COR-L47 (cell line): Measurements from ENCODE around the gene PELI1.

Experiments
- DNase-seq: peaks from one replicate; lab custom pipeline; 2025; lab: John Stamatoyannopoulos, UW

Gene PELI1, protein sequence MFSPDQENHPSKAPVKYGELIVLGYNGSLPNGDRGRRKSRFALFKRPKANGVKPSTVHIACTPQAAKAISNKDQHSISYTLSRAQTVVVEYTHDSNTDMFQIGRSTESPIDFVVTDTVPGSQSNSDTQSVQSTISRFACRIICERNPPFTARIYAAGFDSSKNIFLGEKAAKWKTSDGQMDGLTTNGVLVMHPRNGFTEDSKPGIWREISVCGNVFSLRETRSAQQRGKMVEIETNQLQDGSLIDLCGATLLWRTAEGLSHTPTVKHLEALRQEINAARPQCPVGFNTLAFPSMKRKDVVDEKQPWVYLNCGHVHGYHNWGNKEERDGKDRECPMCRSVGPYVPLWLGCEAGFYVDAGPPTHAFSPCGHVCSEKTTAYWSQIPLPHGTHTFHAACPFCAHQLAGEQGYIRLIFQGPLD

DNA sequence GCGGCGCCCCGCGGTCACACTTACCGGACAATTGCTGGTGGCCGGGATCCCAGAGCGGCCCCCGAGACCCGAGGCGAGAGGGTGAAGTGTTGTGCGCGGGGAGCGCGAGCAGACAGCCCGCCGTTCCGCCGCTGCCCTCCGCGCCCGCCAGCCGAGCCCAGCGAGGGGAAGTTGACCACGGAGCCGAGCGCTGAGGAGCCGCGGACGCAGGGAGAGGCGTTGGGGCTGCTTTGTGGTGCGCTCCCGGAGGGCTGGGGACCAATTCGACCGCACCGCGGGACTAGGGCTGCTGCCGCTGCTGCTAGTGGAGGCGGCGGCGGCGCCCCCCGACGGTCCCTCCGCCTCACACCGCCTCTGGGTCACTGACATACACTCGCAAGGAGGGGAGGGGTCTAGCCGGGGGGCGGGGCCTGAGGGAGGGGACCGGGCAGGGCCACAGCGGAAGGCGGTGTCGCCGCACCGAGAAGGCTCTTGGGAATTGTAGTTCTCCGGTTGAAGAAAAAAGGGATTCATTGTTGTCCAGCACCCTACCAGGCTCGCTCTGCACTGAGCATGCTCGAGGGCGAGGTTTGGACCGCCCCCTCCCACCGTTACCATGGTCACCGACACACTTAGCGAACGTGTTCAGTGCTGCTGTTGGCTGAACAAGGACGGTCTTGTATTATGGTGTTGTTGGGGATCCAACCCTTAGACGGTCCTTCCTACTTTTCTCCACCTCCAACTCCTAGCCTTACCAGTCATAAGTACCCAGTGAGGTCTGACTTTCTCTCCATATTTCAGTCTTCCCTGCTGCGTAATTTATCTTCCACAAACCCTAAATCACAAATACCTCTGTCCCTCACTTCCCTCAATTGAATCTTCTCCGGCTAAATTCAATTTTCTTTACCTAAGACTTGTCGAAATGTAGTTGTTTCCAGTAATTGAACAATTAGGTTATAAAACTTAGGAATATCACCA lies at the start of gene PELI1:
TSS of gene PELI1 (minus strand) at position 364 of the 957 bp plus-strand sequence. CDS start 36,110 bp downstream, outside the sequence.
- peak; percentile 96 for DNase-seq

DNA sequence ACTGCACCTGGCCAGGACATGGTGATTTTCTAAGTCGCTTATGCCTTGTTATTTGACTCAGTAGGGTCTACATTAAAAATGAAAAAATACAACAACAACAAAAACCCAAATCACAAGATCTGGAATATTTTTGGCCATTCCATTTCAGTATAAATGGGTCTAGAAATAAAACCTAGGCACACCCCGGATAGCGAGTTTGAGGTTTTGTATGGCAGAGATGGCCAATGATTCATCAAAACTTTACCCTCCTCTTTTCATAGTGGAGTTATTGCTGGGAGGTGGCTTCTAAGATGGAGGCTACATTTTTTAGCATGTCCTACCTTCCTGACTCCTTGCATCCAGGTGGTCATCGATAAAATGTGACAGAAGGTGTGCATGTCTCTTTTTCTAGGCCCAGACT lies 49.3 kb upstream of the PELI1 start:
- no peak for DNase-seq

DNA sequence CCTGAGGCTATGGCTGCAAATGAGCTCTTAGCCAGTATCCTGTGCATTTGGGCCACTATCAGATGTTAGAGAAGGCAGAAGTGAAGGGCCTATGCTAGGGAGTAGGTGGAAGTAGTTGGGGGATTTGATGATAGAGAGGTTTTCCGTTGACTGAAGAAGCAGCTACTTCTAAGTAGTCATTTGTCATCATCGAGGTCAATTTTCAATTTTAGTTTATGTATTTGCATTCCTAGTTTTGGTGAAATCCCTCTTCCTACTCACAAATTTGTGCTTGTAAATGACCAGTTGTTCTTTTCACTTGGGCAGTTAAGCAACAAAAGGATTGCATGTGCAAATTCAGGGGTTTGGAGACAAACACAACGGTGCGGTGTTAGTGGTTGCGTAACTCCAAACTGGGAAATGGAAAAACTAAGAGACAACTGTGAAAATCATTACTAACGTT lies 48.5 kb upstream of the PELI1 start:
- DNase-seq: no peak

DNA sequence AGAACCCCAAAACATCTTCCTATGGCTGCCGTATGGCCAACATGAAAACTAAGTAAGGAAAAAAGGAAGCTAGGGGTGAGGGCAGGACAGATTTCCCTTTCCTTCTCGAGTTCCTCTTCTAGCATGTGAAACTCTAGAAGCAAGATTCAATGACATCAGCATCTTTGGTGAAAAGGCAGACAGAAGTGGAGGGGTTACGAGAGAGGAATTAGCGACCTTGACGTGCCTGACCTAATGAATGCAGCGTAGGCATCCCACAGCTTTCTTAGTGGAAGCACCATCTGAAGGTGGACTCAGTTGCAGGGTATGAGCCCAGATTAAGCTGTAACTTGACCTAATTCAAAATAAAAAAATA lies 47.9 kb upstream of the PELI1 start:
- no peak for DNase-seq

DNA sequence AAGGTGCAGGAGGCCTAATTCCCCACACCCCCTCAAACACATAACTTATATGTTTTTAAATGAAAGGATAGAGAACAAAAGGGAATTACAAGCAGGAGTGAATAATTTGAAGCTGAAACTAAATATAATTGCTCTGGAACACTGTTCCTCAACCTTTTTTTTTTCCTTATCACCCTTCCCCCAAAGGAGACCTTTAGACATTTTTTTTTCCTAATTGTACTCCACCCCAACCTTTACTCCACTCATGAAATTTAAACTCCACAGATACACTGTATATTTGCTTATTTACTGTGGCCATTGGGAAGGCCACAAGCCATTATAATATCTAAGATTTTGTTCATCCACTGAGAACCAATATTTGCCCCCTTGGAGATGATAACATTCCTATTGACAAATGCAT lies 45.4 kb upstream of the PELI1 start:
- DNase-seq: no peak

DNA sequence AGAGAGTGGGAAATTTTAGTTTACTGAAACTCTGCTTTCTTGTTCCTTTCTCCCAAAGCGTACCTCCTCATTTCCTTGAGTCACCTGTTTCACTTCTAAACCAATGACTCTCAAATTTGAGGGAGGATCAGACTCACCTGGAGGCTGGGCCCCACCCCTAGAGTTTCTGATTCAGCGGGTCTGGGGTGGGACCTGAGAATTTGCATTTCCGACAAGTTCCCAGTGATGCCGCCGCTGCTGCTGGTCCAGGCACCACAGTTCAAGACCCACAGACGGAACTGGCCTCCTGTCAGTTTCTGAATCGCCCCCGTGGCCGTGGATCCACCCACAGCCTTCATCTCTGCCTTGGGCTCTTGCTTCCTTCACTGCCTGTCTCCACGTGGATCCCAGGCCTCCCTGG lies 44.9 kb upstream of the PELI1 start:
- DNase-seq: no peak

DNA sequence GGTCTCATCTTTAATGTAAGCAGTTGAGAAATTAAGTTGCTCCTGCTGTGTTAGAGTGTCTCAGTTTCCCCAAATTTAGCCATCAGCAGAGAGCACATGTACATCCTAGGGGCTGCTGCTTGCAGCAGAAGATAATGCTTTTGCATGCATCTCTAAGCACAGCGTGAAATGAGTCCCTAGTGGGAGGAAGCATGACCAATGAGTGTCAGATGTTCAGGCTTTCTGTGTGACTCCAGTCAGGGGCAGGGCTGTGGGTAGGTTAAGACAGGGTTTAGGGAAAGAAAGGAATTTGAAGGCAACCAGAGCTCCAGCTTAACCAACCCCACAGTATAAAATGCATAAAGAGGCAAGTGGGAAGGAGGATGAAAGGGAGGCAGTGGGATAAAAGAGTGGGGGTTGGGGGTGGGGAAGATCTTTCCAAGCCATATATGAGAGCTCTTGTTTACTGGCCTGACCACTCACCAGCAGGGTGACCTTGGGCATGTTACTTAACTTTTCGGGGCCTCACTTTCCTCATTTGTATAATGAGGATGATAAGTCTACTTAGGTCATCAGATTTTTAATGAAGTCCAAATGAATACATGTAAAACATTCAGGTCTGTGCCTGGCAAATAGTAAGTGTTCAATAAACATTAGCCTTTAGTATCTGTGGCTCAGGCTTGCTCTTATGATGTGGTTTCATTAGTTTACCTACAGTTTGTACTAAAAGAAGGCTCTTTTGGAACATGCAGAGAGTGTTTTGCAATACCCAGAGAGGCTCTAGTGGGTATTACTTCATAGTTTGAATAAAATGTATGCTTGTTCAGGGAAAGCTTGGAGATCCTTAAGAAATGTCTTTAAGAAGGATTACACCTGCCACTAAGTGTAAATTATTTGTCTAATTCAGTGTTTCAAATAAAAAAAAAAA lies 42.7 kb upstream of the PELI1 start:
- DNase-seq: no peak

DNA sequence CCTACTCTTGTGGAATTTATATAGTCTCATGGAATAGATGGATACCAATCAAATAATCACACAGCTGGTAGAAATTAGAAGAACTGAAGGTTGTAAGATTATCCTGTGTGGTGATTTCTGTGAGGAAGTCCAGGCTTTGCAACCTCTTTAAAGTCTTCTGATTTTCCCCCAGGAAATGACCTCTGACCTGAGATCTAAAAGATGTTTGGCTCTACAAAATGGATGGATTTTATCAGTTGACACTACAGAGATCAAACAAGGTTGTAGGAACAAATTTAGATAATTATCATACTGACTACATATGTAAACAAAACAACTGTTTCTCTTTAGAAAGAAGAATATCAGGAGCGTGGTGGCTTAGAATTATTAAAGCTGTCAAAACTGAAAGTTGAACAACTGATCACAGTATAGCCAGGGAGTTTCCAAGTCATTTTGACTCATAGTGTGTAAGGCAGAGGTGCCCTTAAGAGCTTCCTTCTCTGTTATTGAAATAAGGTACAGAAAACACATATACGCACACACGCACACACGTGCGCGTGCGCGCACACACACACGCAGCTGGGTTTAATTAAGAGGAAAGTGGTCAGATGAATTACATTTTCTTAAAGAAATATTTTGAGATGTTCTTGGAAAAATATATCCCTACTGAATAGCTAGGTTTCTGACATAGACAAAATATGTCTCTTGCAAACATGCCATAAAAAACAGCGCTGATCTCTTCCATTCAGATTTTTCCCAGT lies 35.5 kb upstream of the PELI1 start:
- DNase-seq: no peak

DNA sequence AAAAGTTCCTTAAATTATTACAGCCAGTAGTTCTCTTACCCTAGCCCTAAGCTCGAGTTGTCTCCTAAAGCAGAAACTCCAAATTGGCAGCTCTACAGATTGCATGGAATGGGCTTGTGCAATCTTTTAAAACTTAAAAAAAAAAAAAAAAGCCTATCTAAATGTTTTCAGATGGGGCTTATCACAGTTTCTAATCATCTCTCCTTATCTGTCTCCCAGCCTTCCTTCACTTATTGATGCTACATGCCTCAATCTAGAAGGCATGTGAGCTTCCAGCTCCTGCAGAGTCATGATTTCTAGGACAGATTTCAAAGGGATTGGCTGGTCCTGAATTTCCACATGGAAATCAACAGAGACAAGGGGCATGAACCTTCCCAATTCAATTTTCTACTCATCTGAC lies 33.1 kb upstream of the PELI1 start:
- DNase-seq: no peak

DNA sequence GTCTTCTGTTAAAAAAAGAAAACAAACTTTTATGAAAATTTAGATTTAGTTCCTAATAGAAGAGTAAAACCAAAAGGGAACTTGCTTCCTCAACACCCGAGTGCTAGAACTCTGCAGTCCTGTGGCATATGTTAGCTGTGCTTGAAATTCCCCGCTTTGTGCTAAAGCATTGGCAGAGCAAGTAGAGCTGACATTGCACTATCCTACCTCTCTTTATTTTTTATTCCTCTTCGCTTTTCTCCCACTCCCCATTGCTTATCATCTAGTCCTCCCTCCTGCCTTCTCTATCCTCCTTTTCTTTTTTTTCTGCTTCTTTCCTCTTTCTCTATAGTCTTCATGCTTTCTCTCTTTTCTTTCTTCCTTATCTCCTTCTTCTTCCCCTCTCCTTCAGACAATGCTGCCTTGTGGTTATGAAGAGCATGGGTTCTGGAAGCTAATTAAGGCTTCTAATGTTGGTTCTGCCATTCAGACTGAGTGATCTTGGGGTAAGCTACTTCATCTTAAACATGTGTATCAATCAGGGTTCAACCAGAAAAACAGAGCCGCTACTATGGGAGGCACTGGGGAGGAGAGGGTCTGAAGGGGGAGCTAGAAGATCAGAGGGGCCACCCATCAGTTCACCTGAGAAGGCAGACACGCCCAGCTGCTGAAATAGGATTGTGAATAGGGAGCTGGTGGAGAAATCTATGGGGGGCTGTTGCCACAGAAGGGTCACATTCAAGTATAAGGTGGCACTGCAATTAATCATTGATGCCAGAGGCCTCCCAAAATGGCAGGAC lies 31.4 kb upstream of the PELI1 start:
- no peak for DNase-seq

DNA sequence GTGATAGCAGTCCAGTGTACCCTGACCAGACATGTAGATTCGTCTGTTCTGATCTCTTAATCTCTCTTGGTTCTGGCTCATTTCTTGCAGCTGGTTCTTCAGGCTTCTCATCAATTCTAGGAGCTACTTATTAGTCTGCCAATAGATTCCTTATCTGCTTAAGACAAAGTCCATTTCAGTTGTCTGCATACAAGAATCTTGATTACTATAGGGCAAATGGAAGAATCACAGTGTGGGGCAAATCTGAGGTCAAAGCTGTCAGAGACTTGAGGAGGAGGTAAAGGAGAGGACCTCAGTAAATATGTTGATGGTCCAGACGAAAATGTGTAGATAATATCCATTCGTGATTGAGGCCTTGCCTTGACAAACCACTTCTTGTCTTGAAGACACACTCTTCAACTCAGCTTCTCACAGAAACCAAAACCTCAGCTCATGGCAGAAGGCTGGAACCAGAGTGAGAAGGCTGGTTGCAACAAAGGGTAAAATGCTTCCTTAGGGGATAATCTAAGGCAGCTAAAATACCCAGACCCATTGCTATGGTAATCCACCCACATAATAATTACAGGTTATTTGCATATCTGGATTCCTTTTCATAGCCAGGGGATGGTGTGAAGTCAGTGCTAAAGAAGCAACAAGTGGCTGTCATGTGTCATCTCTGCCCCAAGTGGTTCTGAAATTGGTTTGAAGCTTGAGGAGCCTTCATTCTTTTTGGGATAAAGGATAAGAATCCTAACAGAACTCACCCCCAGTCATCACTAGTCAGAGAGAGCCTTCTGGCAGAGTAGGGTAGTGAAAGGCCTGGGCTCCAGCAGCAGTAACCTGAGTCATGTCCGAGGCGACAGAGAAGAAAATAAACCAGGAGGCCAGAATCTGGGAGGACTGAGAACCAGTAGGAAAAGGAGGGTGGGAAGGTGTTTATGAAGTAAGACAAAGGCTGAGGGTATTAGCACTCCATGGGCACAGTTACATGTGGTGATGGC lies 29.2 kb upstream of the PELI1 start:
- no peak for DNase-seq

DNA sequence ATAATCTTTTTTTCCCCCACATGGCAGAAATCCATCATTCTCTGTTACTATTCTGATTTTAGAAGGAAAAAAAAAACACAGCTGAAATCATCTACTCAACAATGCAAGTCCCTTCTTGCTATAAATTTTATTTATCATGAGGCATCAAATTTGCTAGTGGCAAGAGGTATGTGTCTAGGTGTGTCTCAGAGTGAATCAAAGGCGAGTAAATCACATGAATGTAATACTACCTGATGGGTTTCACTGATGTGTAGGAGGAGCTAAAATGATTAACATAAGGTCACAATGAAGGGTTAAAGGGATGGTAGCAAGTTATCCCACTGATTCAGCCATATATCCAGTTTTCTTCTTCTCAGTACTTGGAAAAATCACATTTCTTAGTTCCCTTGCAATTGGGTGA lies 24.5 kb upstream of the PELI1 start:
- DNase-seq: no peak

DNA sequence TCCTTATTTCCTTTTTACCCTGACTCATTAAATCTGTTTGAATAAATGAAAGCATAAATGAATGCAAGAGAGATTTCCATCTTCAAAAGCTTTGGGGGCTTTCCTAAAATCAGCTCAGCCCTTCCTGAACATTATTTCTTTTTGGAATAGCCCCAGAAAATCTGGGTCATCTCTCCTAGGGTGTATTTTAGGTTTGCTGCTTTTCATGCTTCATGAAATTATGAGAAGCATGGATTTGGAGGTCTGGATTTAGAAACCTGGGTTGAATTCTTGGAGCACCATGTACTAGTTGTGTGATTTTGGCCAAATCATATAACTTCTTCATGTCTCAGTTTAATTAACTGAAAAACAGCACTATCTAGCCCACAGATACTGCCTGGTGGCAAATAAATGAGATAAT lies 24.0 kb upstream of the PELI1 start:
- no peak for DNase-seq

DNA sequence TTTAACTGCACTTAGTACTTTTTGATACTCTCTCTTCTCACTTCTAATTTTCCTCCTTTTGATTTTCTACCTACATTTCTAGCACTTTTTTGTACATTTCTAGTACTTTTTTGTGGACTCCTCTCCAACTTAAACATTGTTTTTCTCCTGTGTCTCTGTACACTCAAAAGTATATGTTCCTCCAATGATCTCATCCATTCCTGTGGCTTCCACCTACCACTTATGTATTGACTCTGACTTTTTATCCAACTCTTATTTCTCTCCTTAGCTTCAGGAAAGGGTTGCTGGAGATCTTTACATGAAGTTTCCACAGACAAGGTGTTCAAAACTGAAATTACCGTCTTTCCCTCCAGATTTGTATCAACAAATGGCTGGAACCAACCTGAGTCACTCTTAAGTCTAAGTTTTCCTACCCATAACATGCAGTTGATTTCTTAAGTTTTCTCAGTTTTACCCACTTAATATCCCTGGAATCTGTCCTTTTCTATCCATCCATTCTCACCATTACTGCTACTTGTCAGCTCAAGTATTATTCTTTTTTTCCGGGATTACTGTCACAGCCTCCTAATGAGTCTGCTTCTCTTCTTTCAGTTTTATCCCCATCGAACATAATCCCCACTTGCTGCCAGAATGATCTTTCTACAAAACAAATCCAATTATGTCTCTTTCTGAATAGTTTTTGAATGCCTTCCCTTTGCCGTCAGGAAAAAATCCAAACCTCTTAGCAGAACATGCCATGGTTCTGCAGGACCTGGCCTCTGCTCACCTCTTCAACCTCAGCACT lies 22.6 kb upstream of the PELI1 start:
- DNase-seq: no peak

DNA sequence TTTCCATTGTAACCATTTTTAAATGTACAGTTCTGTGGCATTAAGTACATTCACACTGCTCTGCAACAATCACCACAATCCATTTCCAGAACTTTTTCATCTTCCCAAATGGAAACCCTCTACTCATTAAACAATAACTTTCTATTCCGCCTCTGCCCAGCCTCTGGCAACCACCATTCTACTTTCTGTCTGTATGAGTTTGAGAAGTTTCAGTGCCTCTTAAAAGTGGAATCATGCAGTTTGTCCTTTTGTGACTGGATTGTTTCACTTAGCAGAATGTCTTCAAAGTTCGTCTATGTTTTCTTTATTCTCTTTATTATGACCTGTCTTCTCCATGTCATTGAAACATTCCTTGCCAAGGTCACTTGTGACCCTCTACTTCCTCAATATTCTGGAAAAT lies 22.0 kb upstream of the PELI1 start:
- no peak for DNase-seq

DNA sequence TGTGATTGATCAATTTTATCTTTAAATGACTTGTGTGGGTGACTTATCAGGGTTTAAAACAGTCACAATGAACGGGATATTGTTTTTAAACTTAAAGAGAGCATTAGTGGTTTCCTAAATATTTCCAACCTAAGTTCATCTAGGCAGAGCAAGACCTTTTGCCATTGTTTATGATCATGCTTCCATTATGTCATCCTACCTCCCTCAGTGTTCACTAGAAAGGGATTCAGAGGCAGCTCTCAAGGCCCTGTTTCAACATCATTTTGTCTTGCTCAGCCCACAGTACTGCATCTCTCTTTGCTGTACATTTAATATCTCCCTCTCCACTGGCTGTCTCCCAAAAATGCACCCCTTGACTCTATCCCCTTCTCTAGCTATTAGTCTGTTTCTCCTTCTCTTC lies 21.5 kb upstream of the PELI1 start:
- no peak for DNase-seq

DNA sequence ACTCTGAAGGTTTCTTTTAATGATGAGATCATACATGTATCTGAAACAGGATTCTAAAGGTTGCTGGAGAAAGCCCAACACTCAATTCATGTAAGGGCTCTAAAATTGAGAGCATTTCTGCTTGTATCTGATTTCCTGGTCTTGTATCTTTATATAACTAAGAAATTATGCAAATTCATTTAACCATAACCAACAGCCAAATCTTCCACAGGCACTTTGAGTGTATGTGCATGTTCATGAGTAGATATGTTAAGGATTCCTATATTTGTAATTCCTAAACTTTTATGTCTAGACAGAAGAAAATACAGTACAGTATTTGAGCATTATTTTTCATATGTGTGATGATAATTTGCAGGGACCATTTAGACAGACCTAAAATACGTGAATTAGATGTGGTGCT lies 20.4 kb upstream of the PELI1 start:
- no peak for DNase-seq

DNA sequence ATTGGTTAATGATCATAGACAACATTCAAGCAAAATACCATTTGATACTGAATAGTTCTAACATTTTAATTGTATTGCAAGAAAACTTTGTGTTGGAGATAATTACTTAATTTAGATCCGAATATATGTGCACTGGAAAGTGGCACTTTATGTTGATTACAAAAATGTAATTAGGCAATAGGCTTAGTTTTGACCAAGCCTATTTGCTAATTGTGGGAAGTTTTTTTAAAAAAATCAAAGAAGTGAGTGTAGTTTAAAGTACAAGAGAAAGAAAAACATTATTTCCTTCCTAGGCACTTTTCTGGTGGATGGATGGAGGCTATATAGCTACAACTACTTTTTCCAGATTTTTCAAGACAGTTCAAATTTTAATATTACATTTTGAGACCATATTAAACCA lies 18.3 kb upstream of the PELI1 start:
- DNase-seq: no peak

DNA sequence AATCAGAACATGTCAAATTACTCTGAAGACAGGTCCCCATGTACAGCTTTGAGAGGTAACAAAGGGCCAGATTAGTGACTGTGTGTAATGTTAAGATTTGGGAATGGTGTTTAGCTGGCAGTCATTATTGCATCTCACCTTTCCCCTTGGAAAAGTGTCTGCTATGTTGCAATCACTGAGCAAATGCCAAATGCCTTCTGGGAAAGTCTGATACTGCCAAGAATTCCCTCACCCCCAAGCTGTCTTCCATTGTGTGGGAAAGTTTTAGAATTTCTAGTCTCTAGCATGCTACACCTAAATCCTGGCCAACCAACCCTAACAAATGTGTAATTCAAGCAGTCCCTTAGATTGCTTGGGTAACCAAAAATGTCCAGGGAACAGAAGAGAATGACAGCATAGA lies 13.6 kb upstream of the PELI1 start:
- DNase-seq: no peak
